Peyer's patch (tissue), 4 donors: ENCODE results near the gene ITFG2.

Experiments
- CTCF ChIP-seq, 6 experiments: fragments of 450-650 bp in 4 of 6; fragments of 200-600 bp in 2 of 6; sonication (generic) in 1 of 6; IDR thresholded peaks; one replicate each; pipeline ENCODE4 v1.5.1; 2017 to 2019; ENCODE audit warnings: antibody characterized with exemption in 6 of 6, mild to moderate bottlenecking in 3 of 6, moderate library complexity in 1 of 6
- POLR2A ChIP-seq, 2 donors: fragments of 450-650 bp; IDR thresholded peaks; one replicate each; pipeline ENCODE4 v1.5.1; 2017; ENCODE audit warnings: antibody characterized with exemption in 2 of 2, mild to moderate bottlenecking in 2 of 2, moderate library complexity in 2 of 2

GRCh38 chr12:2856051-2856450, 43.6 kb downstream of the ITFG2 start:
- TF ChIP-seq CTCF (IDR thresholded peaks at IDR 0.05) (no peak), POLR2A (IDR thresholded peaks at IDR 0.05) (no peak)
